ENCODE results near the gene OTULINL. TPM values are rescaled to one million over a fixed set of nuclear protein-coding genes. Genes with fewer than 3 reads are reported as not detected.
"Not testable (repeated sequence)": the region's sequence is repeated elsewhere in the genome, so short reads cannot be mapped to it uniquely, and the experiment has no call there.

The OTULINL gene
- polyA plus RNA-seq: 1 to 10 TPM in 1 of 2 donors, under 1 TPM in 1; 0.45 to 1.4 TPM

GRCh38 chr5:14581106-14581890 lies at the start of gene OTULINL:
Gene OTULINL, plus strand, starts transcription at chr5:14581792. Its CDS starts 103 bp downstream, at chr5:14581895.
- Histone ChIP-seq H3K4me1 (ENCODE audit: control insufficient read depth in 2 of 2, insufficient read depth in 2 of 2, low read length in 1 of 2) (peaks cover 0 to 6% of the 10 kb centered on the region in 2 donors), H3K4me3 (ENCODE audit: low read depth in 1 of 2, low read length in 2 of 2) (peak within 1 kb of the TSS; percentile 64 to 92), H3K27me3 (ENCODE audit: control insufficient read depth in 1 of 2, insufficient read depth in 2 of 2, low read length in 2 of 2) (no peaks in the 10 kb centered on the region), H3K27ac (ENCODE audit: low read depth in 2 of 2, low read length in 1 of 2) (peak within 1 kb of the TSS; percentile 52 to 60), H3K9me3 (ENCODE audit: control insufficient read depth in 2 of 2, insufficient read depth in 1 of 2, low read depth in 1 of 2, low read length in 1 of 2) (no peaks in the 10 kb centered on the region), H3K36me3 (ENCODE audit: control insufficient read depth in 2 of 2, insufficient read depth in 2 of 2, low read length in 1 of 2) (no peaks in the 10 kb centered on the region)
- WGBS, 2 donors: 6 to 7% methylated on average over 60 to 63 of the region's 63 CpGs

DNA sequence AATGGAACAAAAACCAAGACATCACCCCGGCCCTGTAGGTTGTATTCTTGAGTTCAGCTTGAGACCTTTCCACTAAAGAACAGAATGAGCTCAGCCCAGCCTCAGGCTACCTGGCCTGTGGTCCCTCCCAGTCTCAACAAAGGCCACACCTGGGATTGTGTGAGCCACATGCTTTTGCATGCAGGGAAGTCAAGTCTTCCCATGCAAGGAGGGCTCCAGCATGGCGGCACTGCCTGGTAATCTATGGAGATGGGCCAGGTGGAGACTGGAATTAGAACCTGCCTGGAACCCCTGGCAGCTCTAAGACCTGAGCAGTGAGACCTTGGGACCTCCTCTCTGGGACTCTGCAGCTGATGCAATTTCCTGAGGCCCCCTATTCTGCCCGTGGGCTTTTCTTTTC lies 49.4 kb upstream of the OTULINL start:
- no peaks in the 10 kb centered on the region for H3K4me1 ChIP-seq (ENCODE audit: control insufficient read depth in 2 of 2, insufficient read depth in 2 of 2, low read length in 1 of 2)
- no peaks in the 10 kb centered on the region for H3K27me3 ChIP-seq (ENCODE audit: control insufficient read depth in 1 of 2, insufficient read depth in 2 of 2, low read length in 2 of 2)
- H3K36me3 ChIP-seq (ENCODE audit: control insufficient read depth in 2 of 2, insufficient read depth in 2 of 2, low read length in 1 of 2): no peaks in the 10 kb centered on the region
- H3K9me3 ChIP-seq (ENCODE audit: control insufficient read depth in 2 of 2, insufficient read depth in 1 of 2, low read depth in 1 of 2, low read length in 1 of 2): no peaks in the 10 kb centered on the region
- WGBS, 2 donors: 54 to 71% methylated on average over 3 of the region's 3 CpGs
- no peak overlapping the region for H3K4me3 ChIP-seq (ENCODE audit: low read depth in 1 of 2, low read length in 2 of 2)
- no peak overlapping the region for H3K27ac ChIP-seq (ENCODE audit: low read depth in 2 of 2, low read length in 1 of 2)

GRCh38 chr5:14534773-14535172 lies 46.8 kb upstream of the OTULINL start:
- no peaks in the 10 kb centered on the region for H3K27me3 ChIP-seq (ENCODE audit: control insufficient read depth in 1 of 2, insufficient read depth in 2 of 2, low read length in 2 of 2)
- 17 to 26% methylated on average over 7 of the region's 7 CpGs for WGBS, 2 donors
- no peaks in the 10 kb centered on the region for H3K4me1 ChIP-seq (ENCODE audit: control insufficient read depth in 2 of 2, insufficient read depth in 2 of 2, low read length in 1 of 2)

GRCh38 chr5:14545308-14545707 lies 36.3 kb upstream of the OTULINL start:
- WGBS, 2 donors: 50 to 55% methylated on average over 3 of the region's 3 CpGs
- Histone ChIP-seq H3K36me3 (ENCODE audit: control insufficient read depth in 2 of 2, insufficient read depth in 2 of 2, low read length in 1 of 2) (no peaks in the 10 kb centered on the region), H3K4me3 (ENCODE audit: low read depth in 1 of 2, low read length in 2 of 2) (no peak overlapping the region)

More at GRCh38 chr5:14534773-14535172, 46.8 kb upstream of the OTULINL start:
- H3K4me3 ChIP-seq (ENCODE audit: low read depth in 1 of 2, low read length in 2 of 2): no peak overlapping the region
- H3K9me3 ChIP-seq (ENCODE audit: control insufficient read depth in 2 of 2, insufficient read depth in 1 of 2, low read depth in 1 of 2, low read length in 1 of 2): no peaks in the 10 kb centered on the region
- H3K36me3 ChIP-seq (ENCODE audit: control insufficient read depth in 2 of 2, insufficient read depth in 2 of 2, low read length in 1 of 2): no peaks in the 10 kb centered on the region
- H3K27ac ChIP-seq (ENCODE audit: low read depth in 2 of 2, low read length in 1 of 2): no peak overlapping the region

DNA sequence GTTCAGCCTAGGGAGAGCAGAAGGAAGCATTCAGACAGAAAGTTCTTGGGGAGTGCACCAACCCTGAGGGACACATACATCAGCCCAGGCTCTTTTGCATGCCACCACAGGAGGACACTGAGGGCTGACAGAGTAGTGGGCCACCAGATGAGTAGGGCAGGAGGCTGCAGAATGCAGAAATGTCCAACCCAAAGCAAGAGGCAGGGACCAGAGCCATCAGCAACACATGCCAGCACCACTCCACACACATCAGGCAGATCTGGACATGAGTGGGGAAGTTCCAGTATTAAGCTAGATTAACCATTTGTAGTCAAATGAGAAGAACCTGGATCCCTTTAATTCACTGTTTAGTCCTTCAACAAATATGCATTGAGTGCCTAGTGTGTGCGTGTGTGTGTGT lies 35.7 kb upstream of the OTULINL start:
- no peak overlapping the region for H3K4me3 ChIP-seq (ENCODE audit: low read depth in 1 of 2, low read length in 2 of 2)
- peaks cover 0 to 3% of the 10 kb centered on the region in 2 donors for H3K9me3 ChIP-seq (ENCODE audit: control insufficient read depth in 2 of 2, insufficient read depth in 1 of 2, low read depth in 1 of 2, low read length in 1 of 2)
- H3K4me1 ChIP-seq (ENCODE audit: control insufficient read depth in 2 of 2, insufficient read depth in 2 of 2, low read length in 1 of 2): peaks cover 0 to 2% of the 10 kb centered on the region in 2 donors
- no peak overlapping the region for H3K27ac ChIP-seq (ENCODE audit: low read depth in 2 of 2, low read length in 1 of 2)
- 22 to 83% methylated on average over 1 of the region's 1 CpG for WGBS, 2 donors
- no peaks in the 10 kb centered on the region for H3K36me3 ChIP-seq (ENCODE audit: control insufficient read depth in 2 of 2, insufficient read depth in 2 of 2, low read length in 1 of 2)
- H3K27me3 ChIP-seq (ENCODE audit: control insufficient read depth in 1 of 2, insufficient read depth in 2 of 2, low read length in 2 of 2): no peaks in the 10 kb centered on the region

More at GRCh38 chr5:14545308-14545707, 36.3 kb upstream of the OTULINL start:
- H3K27ac ChIP-seq (ENCODE audit: low read depth in 2 of 2, low read length in 1 of 2): no peak overlapping the region
- peaks cover 0 to 3% of the 10 kb centered on the region in 2 donors for H3K9me3 ChIP-seq (ENCODE audit: control insufficient read depth in 2 of 2, insufficient read depth in 1 of 2, low read depth in 1 of 2, low read length in 1 of 2)
- peaks cover 0 to 2% of the 10 kb centered on the region in 2 donors for H3K4me1 ChIP-seq (ENCODE audit: control insufficient read depth in 2 of 2, insufficient read depth in 2 of 2, low read length in 1 of 2)
- no peaks in the 10 kb centered on the region for H3K27me3 ChIP-seq (ENCODE audit: control insufficient read depth in 1 of 2, insufficient read depth in 2 of 2, low read length in 2 of 2)

DNA sequence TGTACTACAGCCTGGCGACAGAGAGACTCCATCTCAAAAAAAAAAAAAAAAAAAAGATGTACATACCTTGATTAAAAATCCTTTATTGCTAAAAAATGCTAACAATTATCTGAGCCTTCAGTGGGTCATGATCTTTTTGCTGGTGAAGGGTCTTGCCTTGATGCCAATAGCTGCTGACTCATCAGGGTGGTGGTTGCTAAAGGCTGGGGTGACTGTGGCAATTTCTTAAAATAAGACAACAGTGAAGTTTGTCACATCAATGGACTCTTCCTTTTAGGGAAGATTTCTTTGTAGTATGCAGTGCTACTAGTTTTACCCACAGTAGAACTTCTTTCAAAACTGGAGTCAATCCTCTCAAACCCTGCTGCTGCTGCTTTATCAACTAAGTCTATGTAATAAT lies 33.9 kb upstream of the OTULINL start:
- H3K36me3 ChIP-seq (ENCODE audit: control insufficient read depth in 2 of 2, insufficient read depth in 2 of 2, low read length in 1 of 2): no peaks in the 10 kb centered on the region
- H3K9me3 ChIP-seq (ENCODE audit: control insufficient read depth in 2 of 2, insufficient read depth in 1 of 2, low read depth in 1 of 2, low read length in 1 of 2): peaks cover 0 to under 1% of the 10 kb centered on the region in 2 donors
- WGBS, 2 donors: 91 to 92% methylated on average over 1 of the region's 1 CpG
- no peak overlapping the region for H3K27ac ChIP-seq (ENCODE audit: low read depth in 2 of 2, low read length in 1 of 2)
- H3K4me1 ChIP-seq (ENCODE audit: control insufficient read depth in 2 of 2, insufficient read depth in 2 of 2, low read length in 1 of 2): peaks cover 0 to 2% of the 10 kb centered on the region in 2 donors
- no peak overlapping the region for H3K4me3 ChIP-seq (ENCODE audit: low read depth in 1 of 2, low read length in 2 of 2)
- H3K27me3 ChIP-seq (ENCODE audit: control insufficient read depth in 1 of 2, insufficient read depth in 2 of 2, low read length in 2 of 2): no peaks in the 10 kb centered on the region

DNA sequence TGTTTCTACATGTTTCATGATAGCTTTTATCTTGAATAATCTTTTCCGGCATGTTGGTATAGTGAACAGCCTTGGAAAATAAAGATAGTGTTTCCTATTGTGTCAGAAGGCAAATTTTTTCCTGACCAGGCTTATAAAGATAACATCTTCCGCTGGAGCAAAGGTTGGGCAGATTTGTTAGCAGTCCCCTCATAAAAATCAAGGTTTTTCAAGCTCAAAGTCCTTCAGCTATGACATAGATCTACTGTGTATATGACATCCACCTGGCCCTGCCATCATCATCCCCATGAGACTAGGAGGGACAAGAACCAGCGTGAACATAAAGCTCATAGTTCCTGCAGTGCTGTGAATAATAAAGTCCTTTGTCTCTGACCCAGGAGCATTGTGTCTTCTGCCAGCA lies 30.4 kb upstream of the OTULINL start:
- H3K36me3 ChIP-seq (ENCODE audit: control insufficient read depth in 2 of 2, insufficient read depth in 2 of 2, low read length in 1 of 2): no peaks in the 10 kb centered on the region
- H3K9me3 ChIP-seq (ENCODE audit: control insufficient read depth in 2 of 2, insufficient read depth in 1 of 2, low read depth in 1 of 2, low read length in 1 of 2): no peaks in the 10 kb centered on the region
- H3K4me1 ChIP-seq (ENCODE audit: control insufficient read depth in 2 of 2, insufficient read depth in 2 of 2, low read length in 1 of 2): no peaks in the 10 kb centered on the region
- H3K4me3 ChIP-seq (ENCODE audit: low read depth in 1 of 2, low read length in 2 of 2): no peak overlapping the region
- H3K27ac ChIP-seq (ENCODE audit: low read depth in 2 of 2, low read length in 1 of 2): no peak overlapping the region
- no peaks in the 10 kb centered on the region for H3K27me3 ChIP-seq (ENCODE audit: control insufficient read depth in 1 of 2, insufficient read depth in 2 of 2, low read length in 2 of 2)
- WGBS, 2 donors: 82 to 91% methylated on average over 3 of the region's 3 CpGs

DNA sequence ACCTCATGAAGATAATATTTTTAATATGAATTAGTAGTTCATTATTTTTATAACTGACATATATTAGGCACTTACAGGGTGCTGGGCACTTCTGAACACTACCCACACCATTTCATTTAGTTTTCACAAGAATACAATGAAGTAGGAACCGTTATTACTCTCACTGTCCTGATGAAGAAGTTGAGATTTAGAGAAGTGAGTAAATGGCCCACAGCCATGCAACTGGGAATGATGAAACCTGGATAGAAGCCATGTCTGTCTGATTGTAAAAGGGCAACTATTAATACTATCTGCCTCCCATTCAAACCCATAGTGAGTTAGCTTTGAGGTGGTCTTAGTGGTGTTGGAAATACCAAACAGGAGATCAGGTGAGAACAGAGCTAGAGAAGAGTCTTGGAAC lies 29.6 kb upstream of the OTULINL start:
- H3K36me3 ChIP-seq (ENCODE audit: control insufficient read depth in 2 of 2, insufficient read depth in 2 of 2, low read length in 1 of 2): no peaks in the 10 kb centered on the region
- no peaks in the 10 kb centered on the region for H3K27me3 ChIP-seq (ENCODE audit: control insufficient read depth in 1 of 2, insufficient read depth in 2 of 2, low read length in 2 of 2)
- no peak overlapping the region for H3K27ac ChIP-seq (ENCODE audit: low read depth in 2 of 2, low read length in 1 of 2)
- 30 to 51% methylated on average over 1 of the region's 1 CpG for WGBS, 2 donors
- no peak overlapping the region for H3K4me3 ChIP-seq (ENCODE audit: low read depth in 1 of 2, low read length in 2 of 2)
- no peaks in the 10 kb centered on the region for H3K4me1 ChIP-seq (ENCODE audit: control insufficient read depth in 2 of 2, insufficient read depth in 2 of 2, low read length in 1 of 2)
- H3K9me3 ChIP-seq (ENCODE audit: control insufficient read depth in 2 of 2, insufficient read depth in 1 of 2, low read depth in 1 of 2, low read length in 1 of 2): no peaks in the 10 kb centered on the region

DNA sequence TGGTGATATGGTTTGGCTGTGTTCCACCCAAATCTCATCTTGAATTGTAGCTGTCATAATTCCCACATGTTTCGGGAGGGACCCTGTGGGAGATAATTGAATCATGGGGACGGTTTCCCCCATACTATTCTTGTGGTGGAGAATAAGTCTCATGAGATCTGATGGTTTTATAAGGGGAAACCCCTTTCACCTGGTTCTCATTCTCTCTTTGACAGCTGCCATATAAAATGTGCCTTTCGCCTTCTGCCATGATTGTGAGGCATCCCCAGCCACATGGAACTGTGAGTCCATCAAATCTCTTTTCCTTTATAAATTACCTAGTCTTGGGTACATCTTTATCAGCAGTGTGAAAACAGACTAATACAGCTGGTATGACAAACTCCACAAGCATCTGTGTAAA lies 27.3 kb upstream of the OTULINL start:
- not testable (repeated sequence) for H3K9me3 ChIP-seq (ENCODE audit: control insufficient read depth in 2 of 2, insufficient read depth in 1 of 2, low read depth in 1 of 2, low read length in 1 of 2); H3K36me3 ChIP-seq (ENCODE audit: control insufficient read depth in 2 of 2, insufficient read depth in 2 of 2, low read length in 1 of 2); H3K4me1 ChIP-seq (ENCODE audit: control insufficient read depth in 2 of 2, insufficient read depth in 2 of 2, low read length in 1 of 2); H3K27ac ChIP-seq (ENCODE audit: low read depth in 2 of 2, low read length in 1 of 2); H3K4me3 ChIP-seq (ENCODE audit: low read depth in 1 of 2, low read length in 2 of 2); H3K27me3 ChIP-seq (ENCODE audit: control insufficient read depth in 1 of 2, insufficient read depth in 2 of 2, low read length in 2 of 2)
- WGBS, 2 donors: 79 to 83% methylated on average over 3 of the region's 3 CpGs

DNA sequence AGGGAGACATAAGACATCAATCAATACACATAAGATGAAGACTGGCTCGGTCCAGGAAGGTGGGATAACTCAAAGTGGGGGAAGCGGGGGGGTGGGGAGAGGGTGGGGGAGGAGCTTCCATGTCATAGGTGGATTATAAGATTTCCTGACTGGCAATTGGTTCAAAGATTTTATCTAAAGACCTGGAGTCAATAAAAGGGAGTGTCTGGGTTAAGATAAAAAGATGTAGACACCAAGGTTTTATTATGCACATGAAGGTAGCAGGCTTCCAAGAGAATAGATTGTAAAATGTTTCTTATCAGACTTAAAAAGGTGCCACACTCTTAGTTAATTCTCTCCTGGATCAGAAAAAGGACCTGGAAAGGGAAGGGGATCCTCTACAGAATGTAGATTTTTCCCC lies 25.6 kb upstream of the OTULINL start:
- H3K36me3 ChIP-seq (ENCODE audit: control insufficient read depth in 2 of 2, insufficient read depth in 2 of 2, low read length in 1 of 2): no peaks in the 10 kb centered on the region

More for the DNA sequence above, 25.6 kb upstream of the OTULINL start:
- no peak overlapping the region for H3K27ac ChIP-seq (ENCODE audit: low read depth in 2 of 2, low read length in 1 of 2)
- no peaks in the 10 kb centered on the region for H3K4me1 ChIP-seq (ENCODE audit: control insufficient read depth in 2 of 2, insufficient read depth in 2 of 2, low read length in 1 of 2)
- no peaks in the 10 kb centered on the region for H3K27me3 ChIP-seq (ENCODE audit: control insufficient read depth in 1 of 2, insufficient read depth in 2 of 2, low read length in 2 of 2)
- H3K9me3 ChIP-seq (ENCODE audit: control insufficient read depth in 2 of 2, insufficient read depth in 1 of 2, low read depth in 1 of 2, low read length in 1 of 2): no peaks in the 10 kb centered on the region
- 69 to 83% methylated on average over 2 of the region's 2 CpGs for WGBS, 2 donors
- H3K4me3 ChIP-seq (ENCODE audit: low read depth in 1 of 2, low read length in 2 of 2): no peak overlapping the region
